ENCODE data around the gene SLC12A7.

SLC12A7 gene

DNA sequence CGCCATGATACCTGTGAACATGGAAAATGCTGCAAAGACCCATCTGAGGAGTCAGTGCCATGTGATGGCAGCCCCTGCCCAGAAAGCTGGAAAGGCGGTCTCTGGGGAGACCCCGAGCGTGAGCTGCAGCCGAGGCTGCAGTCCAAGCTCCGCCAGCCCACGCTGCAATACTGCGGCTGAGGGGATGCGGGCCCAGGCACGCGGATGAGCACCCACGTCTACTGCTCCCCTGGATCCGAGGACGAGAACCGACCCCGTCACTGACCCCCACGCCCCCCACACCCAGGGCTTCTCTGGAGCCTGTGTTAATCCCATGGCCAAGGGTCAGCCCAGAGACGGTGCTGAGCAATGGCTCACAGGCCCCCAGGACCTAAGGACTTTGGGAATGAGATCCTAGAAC is 32.4 kb downstream of the SLC12A7 start:
- TF ChIP-seq, protein P1, sequence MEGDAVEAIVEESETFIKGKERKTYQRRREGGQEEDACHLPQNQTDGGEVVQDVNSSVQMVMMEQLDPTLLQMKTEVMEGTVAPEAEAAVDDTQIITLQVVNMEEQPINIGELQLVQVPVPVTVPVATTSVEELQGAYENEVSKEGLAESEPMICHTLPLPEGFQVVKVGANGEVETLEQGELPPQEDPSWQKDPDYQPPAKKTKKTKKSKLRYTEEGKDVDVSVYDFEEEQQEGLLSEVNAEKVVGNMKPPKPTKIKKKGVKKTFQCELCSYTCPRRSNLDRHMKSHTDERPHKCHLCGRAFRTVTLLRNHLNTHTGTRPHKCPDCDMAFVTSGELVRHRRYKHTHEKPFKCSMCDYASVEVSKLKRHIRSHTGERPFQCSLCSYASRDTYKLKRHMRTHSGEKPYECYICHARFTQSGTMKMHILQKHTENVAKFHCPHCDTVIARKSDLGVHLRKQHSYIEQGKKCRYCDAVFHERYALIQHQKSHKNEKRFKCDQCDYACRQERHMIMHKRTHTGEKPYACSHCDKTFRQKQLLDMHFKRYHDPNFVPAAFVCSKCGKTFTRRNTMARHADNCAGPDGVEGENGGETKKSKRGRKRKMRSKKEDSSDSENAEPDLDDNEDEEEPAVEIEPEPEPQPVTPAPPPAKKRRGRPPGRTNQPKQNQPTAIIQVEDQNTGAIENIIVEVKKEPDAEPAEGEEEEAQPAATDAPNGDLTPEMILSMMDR (IDR thresholded peaks at IDR 0.05), result no peak

DNA sequence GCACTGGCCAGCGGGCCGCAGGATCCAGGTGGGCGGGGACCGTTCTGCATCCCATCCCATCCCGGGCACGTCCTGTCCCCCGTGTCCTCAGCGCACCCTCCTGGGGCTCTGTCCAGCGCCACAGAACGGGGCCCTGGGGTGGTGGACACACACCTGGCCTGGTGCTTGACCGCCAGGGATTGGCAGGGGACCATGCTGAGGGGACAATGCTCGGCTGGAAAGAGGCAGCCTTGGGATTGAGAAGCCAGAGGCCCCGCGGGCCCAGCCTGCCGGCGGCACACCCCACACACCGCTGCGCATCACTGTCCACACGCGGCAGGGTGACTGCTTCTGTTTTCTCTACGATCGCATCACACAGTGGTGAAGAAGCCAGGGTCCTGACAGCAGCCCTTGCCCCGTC is 33.0 kb downstream of the SLC12A7 start:
- TF ChIP-seq, protein P1 (IDR thresholded peaks at IDR 0.05), result no peak

DNA sequence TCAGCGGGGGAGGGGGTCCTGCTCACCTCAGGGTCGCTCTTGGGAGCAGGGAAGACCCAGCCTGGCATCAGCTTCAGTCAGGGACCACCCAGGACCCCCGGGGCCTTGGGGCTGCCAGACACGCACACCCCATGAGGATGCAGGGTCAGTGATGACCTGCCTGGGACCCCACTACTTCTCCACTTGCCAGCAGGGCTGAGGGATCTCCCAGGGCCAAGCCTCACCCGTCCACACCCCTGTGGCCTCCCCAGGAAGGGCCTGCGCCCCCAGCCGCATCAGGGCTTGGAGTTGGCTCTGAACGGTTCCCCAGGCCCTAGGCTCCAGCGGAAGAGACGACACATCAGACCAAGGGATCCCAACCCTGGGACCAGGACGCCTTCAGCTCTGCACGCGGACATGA is 33.7 kb downstream of the SLC12A7 start:
- TF ChIP-seq, protein P1 (IDR thresholded peaks at IDR 0.05), result no peak

DNA sequence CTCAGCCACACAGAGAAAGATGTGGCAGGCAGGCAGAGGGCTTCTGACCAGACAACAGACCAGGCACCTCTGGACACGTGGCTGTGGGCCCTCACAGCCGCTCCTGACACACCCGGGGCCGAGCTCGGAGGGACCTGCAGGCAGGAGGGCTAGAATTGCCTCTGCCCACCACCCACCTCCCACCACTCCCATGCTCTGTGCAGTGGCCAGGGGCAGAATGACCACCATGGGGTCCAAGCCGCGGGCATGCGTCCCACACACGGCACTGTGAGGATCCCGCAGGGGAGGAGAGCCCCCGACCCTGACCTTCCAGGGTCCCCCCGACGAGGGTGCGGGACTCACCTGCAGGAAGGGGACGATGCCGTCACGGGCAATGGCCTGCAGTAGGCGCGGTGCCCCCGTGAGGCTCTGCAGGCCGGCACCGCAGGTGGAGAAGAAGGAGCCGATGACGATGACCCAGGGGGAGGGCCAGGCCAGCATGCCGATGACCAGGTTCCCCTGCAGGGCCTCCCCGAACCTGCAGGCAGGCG is 34.3 kb downstream of the SLC12A7 start:
- TF ChIP-seq, protein P1 (IDR thresholded peaks at IDR 0.05), result no peak

DNA sequence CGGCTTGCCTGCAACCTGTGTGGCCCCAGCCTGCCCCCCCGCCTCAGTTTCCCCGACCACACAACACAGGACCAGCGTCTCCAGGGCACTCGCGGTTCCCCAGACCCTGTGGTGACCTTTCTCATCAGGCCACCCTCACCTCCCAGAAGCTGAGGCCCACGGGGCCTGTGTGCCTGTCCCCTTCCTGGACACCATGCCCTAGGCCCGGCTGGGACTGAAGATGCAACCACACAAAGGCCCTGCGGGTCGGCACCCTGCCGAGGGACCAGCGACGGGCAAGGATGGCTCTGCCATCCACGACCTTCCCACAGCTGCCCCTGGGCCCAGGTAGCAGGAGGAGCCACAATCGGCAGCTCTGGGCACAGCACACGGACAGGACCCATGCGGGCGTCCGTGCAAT is 34.8 kb downstream of the SLC12A7 start:
- TF ChIP-seq, protein P1 (IDR thresholded peaks at IDR 0.05), result no peak

DNA sequence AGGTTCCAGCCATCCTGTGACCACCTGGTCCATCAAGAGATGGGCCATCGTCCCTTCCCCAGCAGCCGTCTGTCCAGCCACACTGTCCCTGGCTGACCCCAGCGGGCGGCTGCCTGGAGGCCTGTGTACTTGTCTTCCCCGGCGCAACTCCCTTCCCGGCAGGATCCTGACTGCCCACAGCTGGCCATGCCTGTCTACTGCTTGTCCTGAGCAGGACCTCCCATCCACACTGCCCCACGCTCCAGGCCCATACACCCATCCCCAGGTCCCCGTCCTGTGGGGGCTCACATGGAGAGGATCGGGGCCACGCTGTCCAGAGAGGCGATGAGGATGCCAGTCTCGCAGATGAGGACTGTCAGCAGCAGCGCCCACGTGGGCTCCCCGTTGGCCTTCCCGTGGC is 35.5 kb downstream of the SLC12A7 start:
- TF ChIP-seq, protein P1 (IDR thresholded peaks at IDR 0.05), result no peak

DNA sequence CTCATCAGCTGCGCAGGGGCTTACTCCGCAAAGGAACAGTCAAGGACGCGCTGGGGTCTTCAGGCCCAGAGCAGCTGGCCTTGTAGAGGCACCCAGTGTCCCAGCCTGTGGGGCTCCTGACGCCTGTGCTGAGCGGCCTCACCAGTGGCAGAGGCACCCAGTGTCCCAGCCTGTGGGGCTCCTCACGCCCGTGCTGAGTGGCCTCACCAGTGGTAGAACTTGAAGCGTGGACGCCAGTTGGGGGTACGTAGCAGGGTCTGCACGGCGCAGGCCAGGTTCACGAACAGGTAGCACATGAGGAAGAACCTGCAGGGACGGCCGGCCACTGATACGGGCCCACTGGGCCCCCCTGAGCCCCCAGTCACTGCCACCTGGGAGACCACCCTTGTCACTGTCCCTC is 35.9 kb downstream of the SLC12A7 start:
- TF ChIP-seq, protein P1 (IDR thresholded peaks at IDR 0.05), result no peak

DNA sequence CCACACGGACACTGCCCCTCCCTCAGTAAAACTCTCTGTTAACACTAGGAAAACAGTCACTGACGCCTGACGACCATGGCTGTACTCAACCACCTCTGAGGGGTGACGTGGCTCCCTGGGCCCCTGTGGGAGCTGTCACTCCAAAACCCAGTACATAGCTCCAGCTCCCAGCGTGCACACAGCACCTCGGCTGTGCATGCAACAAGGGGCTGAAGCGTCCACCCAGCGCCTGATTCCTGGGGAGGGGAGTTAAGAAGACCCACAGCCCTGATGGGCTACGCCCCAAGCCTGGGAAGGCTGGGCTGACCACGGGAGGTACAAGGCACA is 36.3 kb downstream of the SLC12A7 start:
- TF ChIP-seq, protein P1 (IDR thresholded peaks at IDR 0.05), result no peak
